GM18870 (cell line): ENCODE measurements around the gene DAPL1.

Source experiments
- ATAC-seq: cut with Tn5 transposase; IDR thresholded peaks from one replicate; pipeline ENCODE4 v1.9.1; 2021; ENCODE audit warnings: moderate library complexity; ENCODE audit not compliant: unreplicated experiment

The DAPL1 gene

GRCh38 chr2:158795195-158795924, at the start of gene DAPL1:
DAPL1 (plus strand) TSS chr2:158795317; CDS start chr2:158795373, 56 bp downstream.
- no peak for ATAC-seq

- ATAC-seq: no peak
These were observed 49.2 kb upstream of the DAPL1 start for GRCh38 chr2:158745866-158746382.

- ATAC-seq: no peak
These were observed 48.6 kb upstream of the DAPL1 start for GRCh38 chr2:158746488-158746887.

GRCh38 chr2:158747281-158747680, 47.8 kb upstream of the DAPL1 start:
- ATAC-seq: no peak

GRCh38 chr2:158748926-158749590, 46.1 kb upstream of the DAPL1 start:
- ATAC-seq: no peak

- no peak for ATAC-seq
These were observed 44.5 kb upstream of the DAPL1 start for GRCh38 chr2:158750458-158751125.

GRCh38 chr2:158753641-158754611, 41.2 kb upstream of the DAPL1 start:
- peak; percentile 81 for ATAC-seq

- no peak for ATAC-seq
These were observed 39.6 kb upstream of the DAPL1 start for GRCh38 chr2:158755310-158756087.

- no peak for ATAC-seq
These were observed 38.8 kb upstream of the DAPL1 start for GRCh38 chr2:158756331-158756730.

GRCh38 chr2:158756976-158757375, 38.1 kb upstream of the DAPL1 start:
- no peak for ATAC-seq

GRCh38 chr2:158760887-158761286, 34.2 kb upstream of the DAPL1 start:
- no peak for ATAC-seq

- no peak for ATAC-seq
These were observed 33.5 kb upstream of the DAPL1 start for GRCh38 chr2:158761621-158762020.

GRCh38 chr2:158762336-158762735, 32.8 kb upstream of the DAPL1 start:
- no peak for ATAC-seq

- no peak for ATAC-seq
These were observed 28.6 kb upstream of the DAPL1 start for GRCh38 chr2:158766524-158766923.

- no peak for ATAC-seq
These were observed 22.6 kb upstream of the DAPL1 start for GRCh38 chr2:158772306-158773078.

- no peak for ATAC-seq
These were observed 22.0 kb upstream of the DAPL1 start for GRCh38 chr2:158773121-158773520.

GRCh38 chr2:158774681-158775080, 20.4 kb upstream of the DAPL1 start:
- ATAC-seq: no peak

GRCh38 chr2:158775273-158776027, 19.7 kb upstream of the DAPL1 start:
- ATAC-seq: no peak
